NK-92 treated with Interleukin-12 subunit alpha and Interleukin-12 subunit beta, amount 100 ng/mL, for 24 hours (cell line): ENCODE results near the gene SLC22A5.

Experiments used
- DNase-seq: peaks from one replicate; lab custom pipeline; 2025; lab: John Stamatoyannopoulos, UW

SLC22A5 gene

DNA sequence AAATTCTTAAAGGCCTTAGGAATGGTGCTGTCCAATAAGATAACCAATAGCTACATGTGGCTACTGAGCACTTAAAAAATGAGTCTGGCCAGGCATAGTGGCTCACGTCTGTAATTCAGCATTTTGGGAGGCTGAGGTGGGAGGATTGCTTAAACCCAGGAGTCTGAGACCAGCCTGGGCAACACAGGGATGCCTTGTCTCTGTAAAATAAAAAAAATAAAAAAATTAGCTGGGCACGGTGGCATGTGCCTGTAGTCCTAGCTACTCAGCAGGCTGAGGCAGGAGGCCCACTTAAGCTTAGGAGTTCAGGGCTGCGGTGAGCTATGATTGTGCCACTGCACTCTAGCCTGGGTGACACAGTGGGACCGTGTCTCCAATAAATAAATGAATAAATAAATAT is 1.3 kb upstream of the SLC22A5 start:
- no peak for DNase-seq

DNA sequence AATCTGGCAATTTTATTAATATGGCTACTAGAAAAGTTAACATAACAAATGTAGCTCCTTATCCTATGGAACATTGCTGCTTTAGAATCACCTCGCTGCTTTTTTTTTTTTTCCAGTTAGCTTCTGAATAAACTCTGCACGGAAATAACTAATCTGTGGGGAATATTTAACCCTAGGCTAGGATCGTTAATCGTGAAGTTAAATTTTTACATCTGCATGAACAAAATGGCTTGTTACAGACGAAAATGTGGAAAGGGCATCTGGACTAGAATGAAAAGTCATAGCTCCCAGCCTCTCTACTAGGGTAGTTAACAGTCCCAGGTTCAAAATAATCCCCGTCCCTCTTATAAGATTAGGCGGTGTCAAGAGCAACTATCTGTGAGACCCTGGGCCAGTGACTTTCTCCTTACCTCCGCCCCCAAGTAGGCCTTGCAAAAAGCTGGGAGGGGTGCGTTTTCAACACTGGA is 470 bp upstream of the SLC22A5 start:
- no peak for DNase-seq

DNA sequence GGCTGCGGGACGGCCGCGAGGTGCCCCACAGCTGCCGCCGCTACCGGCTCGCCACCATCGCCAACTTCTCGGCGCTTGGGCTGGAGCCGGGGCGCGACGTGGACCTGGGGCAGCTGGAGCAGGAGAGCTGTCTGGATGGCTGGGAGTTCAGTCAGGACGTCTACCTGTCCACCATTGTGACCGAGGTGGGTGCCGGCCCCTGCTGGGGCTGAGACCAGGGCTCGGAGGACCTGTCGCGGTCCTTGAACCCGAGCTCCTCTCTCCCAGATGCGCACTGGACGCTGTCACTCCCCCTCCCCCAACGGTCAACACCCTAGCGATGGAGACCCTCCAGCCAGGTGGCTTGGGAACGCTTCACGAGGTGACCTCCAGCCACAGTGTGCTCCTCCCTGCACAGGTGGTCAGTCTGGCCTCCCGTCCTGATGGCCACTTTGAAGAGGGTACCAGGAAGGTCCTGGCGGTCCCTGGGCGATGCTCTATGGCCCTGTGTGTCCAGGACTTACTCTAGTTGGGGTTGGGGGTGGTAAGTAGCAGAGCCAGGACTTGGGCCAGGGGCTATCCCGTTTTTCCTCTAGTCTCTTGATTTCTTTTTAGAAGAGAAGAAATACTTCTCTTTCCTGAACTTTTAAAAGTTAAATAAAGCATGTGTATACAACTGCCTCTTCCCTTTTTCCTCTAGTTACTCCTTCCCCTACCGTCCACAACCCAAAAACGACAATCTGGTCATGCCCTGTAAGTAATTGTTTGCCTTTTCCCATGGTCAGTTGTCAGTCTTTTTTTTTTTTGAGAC is 866 bp downstream of the SLC22A5 start:
- no peak for DNase-seq

DNA sequence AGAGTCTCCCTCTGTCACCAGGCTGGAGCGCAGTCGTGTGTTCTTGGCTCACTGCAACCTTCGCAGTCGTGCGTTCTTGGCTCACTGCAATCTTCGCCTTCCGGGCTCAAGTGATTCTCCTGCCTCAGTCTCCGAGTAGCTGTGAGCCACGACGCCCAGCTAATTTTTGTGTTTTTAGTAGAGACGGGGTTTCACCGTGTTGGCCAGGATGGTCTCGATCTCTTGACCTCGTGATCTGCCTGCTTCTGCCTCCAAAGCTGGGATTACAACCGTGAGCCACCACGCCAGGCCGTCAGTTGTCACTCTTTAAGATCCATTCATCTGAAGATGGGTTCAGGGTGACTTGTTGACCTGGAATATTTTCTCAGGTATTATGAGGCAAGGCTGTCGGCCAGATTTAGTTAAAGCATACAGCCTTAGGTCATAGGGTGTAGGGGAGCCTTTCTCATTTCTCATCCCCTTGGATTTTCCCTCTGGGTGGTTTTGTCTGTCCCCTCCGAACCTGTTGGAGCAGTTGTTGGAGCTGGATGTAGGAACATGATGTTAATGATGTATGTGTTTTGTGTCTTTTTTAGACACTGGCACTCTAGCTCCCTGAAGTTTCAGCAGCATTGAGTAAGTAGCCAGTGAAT is 1.6 kb downstream of the SLC22A5 start:
- DNase-seq = no peak

DNA sequence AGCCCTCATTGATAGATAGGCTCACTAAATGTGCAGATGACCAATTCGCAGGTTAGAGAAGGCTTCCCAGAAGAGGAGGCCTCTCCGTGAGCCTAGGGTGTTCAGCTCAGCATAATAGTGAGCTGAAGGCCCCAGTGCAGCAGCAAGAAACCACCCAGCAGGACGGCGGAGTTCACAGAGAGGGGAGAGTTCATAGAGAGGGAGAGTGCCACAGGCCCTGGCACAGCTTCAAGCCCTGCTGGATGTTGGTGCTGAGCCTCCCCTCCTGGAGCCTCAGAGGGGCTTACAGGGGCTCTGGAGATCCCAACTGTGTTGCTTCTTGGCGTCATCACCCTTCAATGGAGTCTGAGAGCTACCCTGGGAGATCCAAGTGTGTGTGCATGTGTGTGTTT is 2.1 kb downstream of the SLC22A5 start:
- DNase-seq = no peak

DNA sequence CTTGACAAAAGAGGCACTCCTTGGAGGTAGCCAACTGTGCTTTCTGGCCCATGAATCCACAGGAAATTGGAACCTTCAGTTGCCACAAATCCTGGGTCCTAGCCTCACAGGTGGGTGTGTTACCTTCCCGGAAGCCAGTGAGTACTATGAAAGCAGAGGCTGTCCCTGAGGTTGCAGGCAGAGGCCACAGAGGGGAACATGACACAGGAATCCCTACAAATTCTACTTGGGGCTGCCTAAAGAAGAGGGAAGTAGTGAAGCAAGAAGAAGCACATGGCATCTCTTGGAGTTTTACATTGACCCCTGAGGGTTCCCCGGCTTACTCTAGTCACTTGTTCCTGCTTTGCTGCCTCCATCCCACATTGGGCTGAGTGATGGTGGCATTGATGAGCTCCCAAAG is 2.6 kb downstream of the SLC22A5 start:
- DNase-seq = no peak

DNA sequence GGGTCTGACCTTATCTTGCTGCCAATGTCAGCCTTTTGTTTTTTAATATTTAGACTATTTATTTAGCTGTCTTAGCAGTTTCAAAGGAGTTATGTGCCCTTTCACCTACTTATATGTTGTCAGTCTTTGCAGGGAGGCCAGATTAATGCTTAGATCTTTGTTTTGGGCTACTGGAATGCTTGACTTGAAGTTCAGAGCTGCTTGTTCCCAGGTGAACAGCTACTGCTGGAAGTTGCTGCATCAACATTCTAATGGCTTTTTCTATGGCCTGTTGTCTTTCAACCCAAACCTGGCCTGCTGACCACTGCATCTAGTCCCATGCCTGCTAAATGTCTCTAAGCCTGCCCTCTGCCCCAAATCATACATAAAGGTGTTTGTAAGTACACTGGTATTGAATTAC is 3.0 kb downstream of the SLC22A5 start:
- DNase-seq = no peak

DNA sequence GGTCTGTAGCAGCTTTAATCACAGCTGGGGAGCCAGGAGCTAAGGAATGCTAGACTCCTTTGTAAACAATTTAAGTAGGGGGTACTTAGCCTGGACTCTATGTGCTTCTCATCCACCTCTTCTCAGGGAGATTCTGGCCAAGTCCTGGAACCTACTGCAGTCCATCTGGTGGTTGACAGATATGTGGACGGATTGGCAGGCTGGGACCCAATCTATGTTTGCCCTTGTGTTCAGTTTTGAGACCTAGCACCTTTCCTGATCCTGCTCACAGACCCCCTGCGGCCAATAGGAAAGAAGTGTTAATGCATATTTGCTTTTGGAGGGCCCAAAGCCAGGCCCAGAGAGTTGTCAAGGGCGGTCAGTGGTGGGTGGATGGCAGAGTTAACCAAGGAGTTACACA is 6.4 kb downstream of the SLC22A5 start:
- no peak for DNase-seq

DNA sequence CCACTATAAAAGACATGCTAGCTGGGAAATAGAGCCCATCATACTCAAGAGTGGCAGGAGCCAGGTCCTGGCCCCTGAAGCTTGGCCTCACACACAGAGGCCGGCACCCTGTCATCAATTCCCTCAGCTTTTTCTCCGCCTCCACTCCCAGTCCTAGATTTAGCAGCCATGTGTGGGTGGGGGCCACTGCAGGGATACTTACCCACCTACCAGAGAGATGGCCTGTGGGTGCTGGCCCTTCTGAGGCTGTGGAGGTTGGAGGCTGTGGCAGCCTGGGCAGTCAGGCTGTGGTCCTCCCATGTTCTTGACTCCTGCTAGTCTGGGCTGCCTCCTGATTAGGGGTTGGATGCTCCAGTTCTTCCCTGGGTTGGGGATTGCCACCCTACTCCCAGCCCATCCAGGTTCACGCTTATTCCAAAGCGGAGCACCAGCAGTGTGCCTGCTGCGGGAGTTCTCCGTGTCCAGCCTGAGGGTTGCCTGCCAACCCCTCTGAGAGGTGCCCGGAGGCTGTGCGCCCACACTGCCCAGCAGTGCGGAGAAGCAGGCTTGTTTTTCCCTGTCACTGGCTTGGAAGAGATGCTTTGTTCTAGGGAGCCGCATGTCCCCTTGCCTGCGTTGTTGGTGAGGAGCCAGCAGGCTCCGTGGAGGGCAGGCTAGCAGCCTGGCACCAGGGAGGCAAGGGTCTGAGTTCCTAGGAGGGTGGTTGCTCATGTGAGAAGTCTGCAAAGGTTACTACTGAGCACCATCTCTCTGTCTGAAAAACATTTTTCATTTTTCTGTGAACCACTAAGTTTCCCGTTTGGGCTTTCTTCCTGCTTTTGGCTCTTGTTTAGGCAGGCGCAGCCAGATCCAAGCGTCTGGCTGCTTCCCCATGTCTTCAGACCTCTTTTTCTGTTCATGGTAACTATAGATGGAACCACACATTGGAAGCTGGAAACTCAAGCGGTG is 7.5 kb downstream of the SLC22A5 start:
- no peak for DNase-seq

DNA sequence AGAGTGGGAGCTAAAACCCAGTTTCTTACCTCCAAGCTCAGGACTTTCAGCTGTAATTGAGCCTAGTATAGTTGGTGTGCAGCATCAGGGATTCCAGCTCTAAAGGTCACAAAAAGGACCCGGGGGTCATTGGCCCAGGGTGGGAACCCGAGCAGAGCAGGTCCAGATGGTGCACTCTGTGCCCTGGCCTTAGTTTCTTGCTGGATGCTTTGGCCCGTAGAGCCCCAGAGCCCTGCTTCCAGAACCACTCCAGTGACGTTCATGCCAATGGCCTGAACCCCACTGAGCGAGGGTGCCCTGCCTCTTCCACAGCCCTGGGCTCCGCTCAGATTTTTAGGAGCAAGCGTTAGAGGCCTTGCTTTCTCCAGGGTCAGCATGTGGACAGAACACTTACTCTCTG is 8.2 kb downstream of the SLC22A5 start:
- DNase-seq = no peak

DNA sequence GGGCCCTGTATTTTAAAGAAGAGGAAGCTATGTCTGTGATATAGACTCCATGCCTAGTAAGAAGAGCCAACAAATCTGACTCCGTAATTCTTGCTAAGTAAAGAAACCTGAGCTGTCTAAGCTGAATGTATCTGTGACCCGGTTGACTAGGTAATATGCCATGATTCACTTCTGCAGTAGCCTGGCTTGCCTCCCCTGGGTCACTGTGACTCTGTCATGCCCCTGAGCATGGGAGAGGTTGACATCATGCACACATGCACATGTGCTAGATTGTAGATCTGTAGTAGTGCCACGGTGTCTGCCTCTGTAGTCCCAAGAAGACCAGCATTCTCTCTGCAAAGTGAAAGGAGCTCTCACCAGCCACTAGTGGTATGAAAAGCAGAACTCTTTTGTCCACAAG is 9.1 kb downstream of the SLC22A5 start:
- no peak for DNase-seq

DNA sequence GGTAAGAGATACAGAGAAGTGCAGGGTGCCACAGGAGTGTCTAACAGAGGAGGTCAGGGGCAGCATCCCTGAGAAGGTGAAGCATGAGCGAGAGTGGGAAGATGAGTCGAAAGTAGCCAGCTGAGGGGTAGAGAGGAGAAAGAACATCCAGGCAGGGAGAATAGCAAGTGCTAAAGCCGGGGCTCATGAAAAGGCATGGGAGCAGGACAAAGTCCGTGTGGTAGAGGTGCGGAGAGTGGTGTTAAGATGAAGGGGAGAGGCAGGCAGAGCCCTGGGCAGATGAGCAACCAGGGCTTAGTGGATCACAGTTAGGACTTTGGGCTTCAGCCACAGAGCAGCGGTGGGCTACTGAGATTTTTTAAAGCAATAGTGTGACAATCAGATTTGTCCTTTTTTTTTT is 10.5 kb downstream of the SLC22A5 start:
- DNase-seq = no peak

DNA sequence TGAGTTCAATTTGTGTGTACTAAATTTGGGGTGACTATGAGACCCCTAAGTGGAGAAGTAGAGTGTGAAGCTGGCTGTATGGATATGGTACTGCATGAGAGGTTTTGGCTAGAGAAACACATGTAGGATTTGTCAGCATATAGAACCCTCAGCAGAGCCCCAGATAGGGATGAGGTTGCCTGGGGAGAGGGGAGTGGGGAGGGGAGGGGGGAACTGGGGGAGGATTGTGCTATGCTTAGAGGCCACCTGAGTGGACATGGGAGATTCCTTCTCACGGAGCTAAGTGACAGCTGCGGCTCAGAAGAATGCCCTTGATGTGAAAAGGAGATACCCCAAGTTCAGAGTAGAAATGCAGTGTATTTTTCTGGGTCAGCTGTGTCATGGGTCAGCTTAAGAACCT is 11.2 kb downstream of the SLC22A5 start:
- DNase-seq = no peak

DNA sequence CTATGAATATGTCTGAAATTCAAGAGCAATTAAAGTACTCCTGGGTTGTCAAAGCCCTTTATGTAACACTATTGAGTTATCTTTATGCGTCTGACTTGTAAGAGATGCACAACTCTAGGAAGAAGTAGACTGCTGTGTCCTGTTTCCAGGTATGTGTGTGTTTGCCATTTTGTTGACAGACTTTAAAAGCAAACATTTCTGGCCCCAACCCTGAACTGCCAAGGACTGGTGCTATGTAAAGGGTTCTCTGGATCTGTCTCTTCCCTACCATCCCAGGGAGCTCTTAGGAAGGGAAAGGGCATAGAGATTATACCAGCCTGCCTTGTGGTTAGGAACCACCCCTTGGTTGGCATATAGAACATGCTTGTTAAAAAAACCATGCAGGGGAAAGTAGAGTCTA is 12.1 kb downstream of the SLC22A5 start:
- DNase-seq = no peak

DNA sequence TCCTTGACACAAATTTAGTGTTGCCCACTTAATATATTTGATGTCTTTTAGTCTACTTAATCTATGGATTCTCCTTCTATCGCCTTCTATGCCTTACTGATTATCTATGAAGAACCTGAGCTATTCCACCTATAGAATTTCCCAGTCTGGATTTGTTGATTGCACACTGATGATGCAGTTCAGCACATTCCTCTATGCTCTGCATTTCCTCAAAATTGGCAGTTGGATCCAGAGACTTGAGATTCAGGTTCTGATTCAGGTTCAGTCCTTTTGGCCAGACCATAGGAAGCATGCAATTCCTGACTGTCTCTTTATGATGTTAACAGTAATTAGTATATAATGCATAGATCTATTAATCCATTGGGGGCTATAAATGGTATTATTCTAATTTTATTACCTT is 13.8 kb downstream of the SLC22A5 start:
- no peak for DNase-seq

DNA sequence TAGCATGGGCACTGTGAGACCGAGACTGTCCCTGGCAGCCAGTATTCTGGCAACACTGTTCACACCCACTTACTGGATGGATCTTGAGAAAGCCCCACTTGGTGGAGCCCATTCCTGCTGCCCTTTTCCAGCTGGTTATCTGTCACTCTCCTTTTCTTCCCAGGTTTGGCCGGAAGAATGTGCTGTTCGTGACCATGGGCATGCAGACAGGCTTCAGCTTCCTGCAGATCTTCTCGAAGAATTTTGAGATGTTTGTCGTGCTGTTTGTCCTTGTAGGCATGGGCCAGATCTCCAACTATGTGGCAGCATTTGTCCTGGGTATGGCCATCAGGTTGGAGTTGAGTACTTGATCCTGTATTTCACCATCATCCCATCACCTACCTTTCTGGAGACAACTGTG is 14.5 kb downstream of the SLC22A5 start:
- no peak for DNase-seq

DNA sequence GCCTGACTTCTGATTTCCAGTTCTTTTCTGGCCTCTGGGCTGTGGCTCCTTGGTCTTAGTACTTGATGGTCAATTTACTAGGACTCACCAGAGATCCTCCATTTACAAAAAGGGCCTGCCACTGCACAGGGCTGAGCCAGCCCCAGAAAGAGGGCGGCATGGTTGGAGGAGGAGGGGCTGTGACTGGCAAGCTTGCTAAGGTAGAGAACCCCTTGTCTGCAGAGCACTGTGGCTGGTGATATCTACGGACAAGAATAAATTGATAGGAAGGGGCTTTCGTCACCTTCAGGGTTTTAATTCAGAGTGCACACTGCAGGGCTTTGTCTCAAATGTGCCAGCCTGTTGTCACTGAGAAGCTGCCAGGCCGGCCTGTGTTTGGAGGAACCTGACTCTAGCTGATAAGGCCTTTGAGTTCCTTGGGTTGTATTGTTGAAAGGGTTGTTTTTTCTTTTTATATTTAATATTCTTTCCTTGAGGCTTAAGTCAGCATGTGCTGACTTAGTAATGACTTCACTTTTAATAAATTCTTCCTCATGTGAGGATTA is 15.1 kb downstream of the SLC22A5 start:
- no peak for DNase-seq

DNA sequence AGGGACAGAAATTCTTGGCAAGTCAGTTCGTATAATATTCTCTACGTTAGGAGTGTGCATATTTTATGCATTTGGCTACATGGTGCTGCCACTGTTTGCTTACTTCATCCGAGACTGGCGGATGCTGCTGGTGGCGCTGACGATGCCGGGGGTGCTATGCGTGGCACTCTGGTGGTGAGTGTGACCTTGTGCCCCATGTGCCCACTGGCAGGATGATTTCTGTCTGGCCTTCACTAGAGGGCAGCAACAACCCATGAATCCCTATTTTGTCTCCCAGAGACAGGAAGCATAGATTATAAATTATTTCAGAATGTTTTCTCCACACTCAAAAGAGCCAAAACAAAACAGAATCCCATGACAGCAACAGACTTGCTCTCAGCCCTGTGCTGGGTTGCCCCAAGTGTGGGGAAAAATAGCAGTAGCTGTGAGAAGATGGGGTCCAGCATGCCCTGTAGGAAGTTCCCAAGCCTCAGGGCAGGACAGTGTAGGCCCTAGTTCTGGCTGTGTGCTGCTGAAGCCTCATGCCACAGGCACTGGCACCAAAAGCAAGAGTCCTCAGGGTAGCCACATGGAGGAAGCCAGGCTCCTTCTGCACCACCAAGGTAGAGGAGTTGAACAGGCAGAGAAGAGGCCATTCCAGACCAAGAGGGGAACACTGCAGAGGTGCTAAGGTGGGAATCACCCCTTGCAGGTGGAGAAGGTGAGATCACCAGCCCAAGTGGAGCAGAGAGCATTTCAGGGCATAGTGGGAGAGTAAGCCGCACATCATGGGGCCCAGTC is 16.0 kb downstream of the SLC22A5 start:
- peak; percentile 56 for DNase-seq

DNA sequence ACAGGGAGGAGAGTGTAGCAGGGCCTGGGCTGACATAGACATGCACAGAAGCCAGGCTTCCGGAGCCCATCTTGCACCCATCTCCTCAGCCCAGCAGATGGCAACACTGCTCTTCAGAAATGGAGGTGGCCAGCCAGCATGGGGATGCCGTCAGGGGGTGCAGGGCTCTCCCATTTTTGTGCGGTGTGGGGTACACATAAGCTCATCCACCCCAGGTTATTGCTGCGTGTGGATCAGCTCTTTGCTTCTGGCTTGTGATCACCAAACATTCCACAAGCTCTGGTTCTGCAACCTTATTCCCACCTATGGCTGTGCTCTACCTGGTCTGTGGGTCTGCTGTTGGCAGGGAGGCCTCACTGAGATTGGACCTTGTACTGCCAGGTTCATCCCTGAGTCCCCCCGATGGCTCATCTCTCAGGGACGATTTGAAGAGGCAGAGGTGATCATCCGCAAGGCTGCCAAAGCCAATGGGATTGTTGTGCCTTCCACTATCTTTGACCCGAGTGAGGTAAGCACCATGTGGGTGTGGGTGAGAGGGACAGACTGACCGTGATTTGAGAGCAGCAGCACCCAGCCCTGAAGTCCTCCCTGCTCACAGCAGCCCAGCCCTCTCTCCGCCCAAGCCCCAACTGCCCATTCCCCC is 17.3 kb downstream of the SLC22A5 start:
- DNase-seq = peak; percentile 67

DNA sequence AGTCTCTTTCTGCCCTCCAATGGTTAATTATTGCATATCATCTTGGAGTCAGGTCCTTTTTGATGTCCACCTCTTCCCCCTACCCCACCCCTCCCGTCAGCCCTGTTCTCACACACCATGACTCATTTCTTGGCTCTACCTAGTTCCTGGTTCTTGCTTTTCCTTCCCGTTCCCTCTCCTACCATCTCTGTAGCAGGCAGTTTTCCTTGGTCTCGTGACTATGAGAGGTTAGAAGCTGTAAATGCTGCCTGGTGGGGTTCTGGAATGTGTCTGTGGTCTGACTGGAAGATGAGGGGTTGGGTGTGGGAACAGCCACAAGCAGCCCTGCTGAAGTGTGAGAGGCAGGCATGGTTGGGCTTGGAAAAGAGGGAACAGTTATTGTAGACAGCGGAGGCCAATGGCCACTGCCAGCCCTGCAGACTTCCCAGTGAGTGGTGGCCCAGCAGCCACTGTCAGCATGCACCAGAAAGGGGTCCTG is 18.2 kb downstream of the SLC22A5 start:
- DNase-seq = no peak
